Stimulated activated CD8-positive, alpha-beta memory T cell treated with anti-CD3 and anti-CD28 coated beads, Interleukin-4, amount 100 ng/mL, for 1 hour (primary cell): Measurements from ENCODE around the gene VSX1.

Experiments
- DNase-seq, 2 donors: peaks; one replicate each; pipeline ENCODE4 v3.0.0-alpha.2; 2020; ENCODE audit warnings: low read depth in 2 of 2, low spot score in 1 of 2

The VSX1 gene

GRCh38 chr20:25053255-25054031 lies 28.5 kb downstream of the VSX1 start:
- no peak for DNase-seq

GRCh38 chr20:25052255-25053194 lies 29.4 kb downstream of the VSX1 start:
- DNase-seq, result no peak

- DNase-seq, result no peak
Observed at GRCh38 chr20:25051386-25052155, 30.4 kb downstream of the VSX1 start.

DNA sequence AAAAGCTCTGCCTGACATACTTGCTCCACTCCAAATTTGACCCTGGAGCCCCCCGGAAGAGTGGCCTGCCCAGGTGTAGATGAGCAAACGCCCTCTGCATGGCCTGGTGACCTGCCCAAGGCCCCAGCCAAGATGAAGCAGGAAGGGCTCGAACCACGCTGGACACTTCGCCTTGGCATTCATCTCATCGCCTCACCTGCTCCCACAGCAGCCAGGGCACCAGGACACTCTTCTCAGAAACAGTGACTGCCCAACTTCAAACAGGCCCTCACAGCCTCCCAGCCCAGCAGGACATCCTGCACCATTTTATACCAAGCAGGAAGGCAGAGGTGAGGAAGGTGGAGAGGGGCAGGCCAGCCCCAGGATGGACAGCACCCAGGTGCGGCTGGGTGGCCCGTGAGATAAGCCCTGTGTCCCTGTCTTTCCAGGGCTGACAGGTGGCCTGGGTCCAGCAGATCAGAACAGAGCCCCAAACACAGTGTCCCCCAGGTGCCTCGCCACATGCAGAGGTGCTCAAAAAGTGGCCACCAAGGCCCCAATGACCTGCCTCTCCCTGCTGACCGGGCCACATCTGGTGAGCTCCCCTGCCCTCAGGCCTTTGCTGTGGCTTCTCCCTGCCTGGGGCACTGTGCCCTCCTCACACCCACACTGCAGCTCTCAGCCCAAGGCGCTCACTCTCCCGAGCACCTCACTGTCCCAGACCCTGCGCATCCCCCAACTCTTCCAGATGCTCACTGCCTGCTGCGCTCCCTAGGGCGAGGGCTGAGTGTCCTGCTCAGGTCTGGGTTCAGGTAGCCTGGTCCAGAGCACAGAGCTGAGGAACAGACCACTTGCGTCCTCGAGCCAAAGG lies 31.2 kb downstream of the VSX1 start:
- no peak for DNase-seq

- no peak for DNase-seq
Observed at GRCh38 chr20:25050082-25050481, 31.9 kb downstream of the VSX1 start.

GRCh38 chr20:25049261-25050060 lies 32.5 kb downstream of the VSX1 start:
- DNase-seq, result no peak

- no peak for DNase-seq
Observed at GRCh38 chr20:25048519-25048952, 33.4 kb downstream of the VSX1 start.

- no peak for DNase-seq
Observed at GRCh38 chr20:25047766-25048165, 34.2 kb downstream of the VSX1 start.

DNA sequence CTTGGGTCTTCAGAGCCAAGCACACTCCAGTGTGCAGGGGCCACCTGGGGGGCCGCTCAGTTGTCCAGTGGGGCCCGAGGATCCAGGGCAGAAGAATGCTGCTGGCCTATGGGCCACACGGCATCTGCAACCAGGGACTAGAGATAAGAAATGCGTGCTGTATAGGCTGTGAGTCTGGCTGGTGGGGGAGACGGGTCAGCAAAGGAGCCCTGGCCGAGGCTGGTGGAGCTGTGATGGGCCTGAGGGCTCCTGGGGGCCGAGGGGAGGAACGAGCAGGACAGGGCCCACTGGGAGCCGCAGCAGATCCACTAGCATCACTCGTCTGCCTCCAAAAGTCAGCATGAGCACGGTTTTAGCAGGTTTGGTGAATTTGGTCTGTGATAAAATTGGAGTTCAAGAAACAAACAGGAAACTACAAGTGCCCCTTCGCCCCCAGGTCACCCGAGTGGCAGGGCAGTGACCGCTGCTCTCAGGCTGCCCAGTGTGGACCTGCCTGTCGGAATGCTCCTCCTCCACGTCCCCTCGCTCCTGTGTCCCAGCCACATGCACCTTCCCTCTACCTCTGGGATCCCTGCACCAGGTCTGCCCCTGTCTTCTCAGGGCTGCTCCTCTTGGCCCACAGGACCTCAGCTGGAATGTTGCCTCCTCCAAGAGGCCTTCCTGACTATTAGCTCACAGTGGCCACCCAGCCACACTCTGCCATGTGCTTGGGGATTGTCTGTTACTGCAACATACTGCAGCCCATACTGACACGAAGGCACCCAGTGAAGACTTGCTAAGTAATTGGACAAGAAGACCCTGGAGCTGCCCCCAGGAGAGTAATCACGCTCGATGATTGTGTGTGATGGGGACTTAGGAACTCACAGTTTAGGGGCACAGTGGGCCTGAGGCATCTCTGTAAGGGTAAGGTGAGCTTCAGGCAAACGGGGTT lies 34.9 kb downstream of the VSX1 start:
- no peak for DNase-seq

DNA sequence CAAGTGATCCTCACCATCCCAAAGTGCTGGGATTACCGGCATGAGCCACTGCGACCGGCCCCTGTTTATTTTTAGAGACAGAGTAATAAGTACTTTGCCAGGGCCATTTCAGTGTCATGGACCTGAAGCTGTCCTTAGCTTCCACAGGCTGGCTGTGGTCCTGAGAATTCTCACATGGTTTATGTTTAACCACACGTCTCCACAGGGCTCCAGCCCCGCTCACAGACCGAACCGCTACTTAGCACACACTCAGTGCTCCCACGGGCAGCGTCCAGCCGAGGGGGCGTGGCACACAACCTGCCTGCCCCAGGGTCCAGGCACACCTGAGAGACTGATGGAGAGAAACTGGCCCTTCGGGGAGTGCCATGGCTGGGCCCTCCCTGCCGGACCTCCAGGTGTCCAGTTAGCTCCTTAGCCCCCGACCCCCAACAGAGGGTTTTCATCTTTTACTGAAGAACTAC lies 35.7 kb downstream of the VSX1 start:
- DNase-seq, result no peak

DNA sequence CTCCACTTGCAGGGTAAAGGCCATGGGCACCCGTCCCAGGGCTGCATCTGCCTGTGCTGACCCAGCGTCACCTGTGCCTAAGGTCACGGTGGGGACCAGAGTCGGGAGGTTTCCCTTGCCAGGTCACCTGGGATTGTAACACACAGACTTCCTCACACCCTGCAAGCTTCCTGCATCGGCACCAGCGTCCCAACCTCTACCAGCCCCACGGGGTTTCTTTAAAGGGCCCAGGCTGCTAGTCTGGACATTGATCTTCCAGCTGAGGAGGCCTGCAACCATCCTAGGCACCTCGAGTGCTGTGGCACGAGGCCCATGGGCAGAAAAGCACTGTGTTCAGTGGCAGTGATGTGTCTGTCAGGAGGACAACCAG lies 36.6 kb downstream of the VSX1 start:
- no peak for DNase-seq

DNA sequence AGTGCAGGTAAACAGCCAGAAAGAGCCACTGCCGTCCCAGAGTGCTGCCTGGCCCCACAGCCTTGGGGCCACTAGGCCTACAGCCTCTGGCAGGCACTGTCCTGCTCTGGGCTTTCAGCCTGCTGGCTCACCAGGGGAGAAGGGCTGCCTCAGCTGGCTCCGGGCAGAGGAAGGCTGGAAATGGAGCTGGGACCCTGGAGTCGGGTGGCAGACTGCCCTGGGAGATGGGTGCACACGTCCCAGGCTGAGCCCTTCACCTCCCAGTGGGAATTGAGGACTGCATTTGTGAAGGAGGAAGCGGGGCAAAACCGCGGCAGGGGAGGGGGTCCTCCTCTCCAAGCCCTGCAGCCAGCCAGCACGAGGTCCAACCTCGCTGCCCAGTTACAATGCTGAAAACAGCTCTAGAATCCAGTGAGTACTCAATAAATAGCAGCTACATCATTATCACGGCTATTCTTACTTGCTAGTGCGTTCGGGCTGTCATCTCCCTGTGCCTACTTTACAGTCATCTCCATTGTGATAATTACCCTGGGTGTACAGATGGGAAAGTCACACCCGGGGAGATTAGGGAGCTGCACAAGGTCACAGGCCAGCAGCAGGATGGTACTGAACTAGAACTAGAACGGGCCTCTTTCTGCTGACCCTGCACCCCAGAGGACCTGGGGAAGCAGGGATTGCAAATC lies 37.1 kb downstream of the VSX1 start:
- no peak for DNase-seq

- DNase-seq, result no peak
Observed at GRCh38 chr20:25044261-25044560, 37.7 kb downstream of the VSX1 start.

DNA sequence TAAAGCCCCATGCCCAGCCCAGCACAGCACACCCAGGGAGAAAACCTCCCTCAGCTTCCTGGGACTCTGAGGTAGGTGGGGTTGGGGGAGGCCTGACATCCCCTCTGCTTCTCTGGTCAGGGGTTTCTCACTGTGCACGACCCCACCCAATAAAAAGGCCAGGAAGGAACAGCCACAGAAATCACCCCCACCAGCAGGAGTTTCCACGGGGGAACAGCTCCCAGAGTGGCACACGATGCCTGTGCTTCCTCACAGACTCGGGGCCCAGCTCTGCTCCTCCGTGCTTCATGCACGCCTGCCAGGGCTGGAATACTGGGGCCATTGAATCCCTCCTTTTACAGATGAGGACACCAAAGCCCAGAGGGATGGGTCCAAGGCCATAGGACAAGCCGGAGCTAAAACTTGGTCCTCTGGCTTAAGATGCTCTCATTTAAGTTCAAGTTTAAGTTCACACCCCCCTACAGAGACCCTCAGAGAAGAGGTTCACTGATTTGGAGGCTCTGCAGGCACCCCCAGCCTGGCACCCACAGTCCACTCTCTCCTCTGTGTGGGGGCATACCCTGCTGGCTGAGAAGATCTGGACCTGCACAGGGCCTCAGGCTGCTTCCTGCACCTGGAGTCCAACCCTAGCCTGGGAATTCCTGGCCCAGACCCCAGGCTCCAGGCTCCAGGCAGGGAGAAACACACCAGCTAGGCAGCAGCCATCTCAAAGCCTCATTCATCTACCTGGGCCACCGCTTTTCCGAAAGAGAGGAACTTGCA lies 38.3 kb downstream of the VSX1 start:
- no peak for DNase-seq

- DNase-seq, result no peak
Observed at GRCh38 chr20:25042531-25043498, 39.1 kb downstream of the VSX1 start.

DNA sequence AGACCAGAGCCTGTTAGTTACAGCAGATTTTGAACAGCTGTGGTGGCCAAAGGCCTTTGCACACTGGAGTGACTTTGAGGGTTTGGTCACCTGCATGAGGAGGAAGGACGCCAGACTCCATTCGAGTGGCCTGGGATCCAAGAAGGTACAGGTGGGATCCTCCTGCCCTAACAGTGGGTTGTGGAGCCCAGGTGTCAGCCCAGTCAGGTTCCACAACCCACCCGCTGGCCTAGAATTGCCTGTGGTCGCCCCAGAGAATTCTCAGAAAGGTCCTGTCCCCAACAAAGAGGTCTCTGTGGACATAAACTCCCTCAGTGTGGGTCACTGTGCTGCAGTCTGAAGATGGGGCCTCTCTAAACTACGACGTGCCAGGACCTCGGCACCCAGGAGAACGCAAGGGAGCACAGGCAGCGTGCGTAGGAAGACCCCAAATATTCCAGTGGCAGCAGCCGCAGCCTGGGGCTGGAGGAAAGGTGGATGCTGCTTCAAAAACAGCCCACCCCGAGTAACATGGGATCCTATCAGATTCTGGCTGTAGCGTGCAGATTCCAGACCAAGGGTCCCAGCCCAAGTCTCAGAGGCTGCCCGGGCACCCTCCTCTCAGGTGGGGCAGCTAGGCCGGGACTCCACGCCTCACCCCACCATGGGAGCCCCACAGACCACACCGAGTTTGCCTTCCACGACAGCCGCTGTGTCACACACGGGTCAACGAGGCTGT lies 40.0 kb downstream of the VSX1 start:
- no peak for DNase-seq
